ENCODE data around the gene GRPEL2.

GRPEL2 gene

GRCh38 chr5:149345147-149345891 is at the start of gene GRPEL2 (continued):
- TF ChIP-seq ZNF354C (tag by site-specific recombination; IDR thresholded peaks at IDR 0.05; ENCODE audit: borderline replicate concordance, low read depth) (no peak), PRDM1 (tag by site-specific recombination; IDR thresholded peaks at IDR 0.05) (no peak), ZNF148 (tag by site-specific recombination; IDR thresholded peaks at IDR 0.05; ENCODE audit: borderline replicate concordance) (peak; percentile 76; the same call in 1 of the 2 replicates), ZNF214 (tag by site-specific recombination; IDR thresholded peaks at IDR 0.05; ENCODE audit: borderline replicate concordance) (no peak), ZBTB7A (tag by site-specific recombination; IDR thresholded peaks at IDR 0.05; ENCODE audit: low read depth) (peak; percentile 88; the same call in 1 of the 2 replicates), ZNF777 (tag by site-specific recombination; IDR thresholded peaks at IDR 0.05; ENCODE audit: borderline replicate concordance) (no peak), ZNF514 (tag by site-specific recombination; IDR thresholded peaks at IDR 0.05) (no peak), TRIM28 (IDR thresholded peaks at IDR 0.05; ENCODE audit: borderline replicate concordance, low read length) (no peak), ZEB2 (tag by site-specific recombination; IDR thresholded peaks at IDR 0.05) (peak; percentile 83), BCL11A (tag by site-specific recombination; IDR thresholded peaks at IDR 0.05; ENCODE audit: low read depth) (0 out of 2 replicates have a peak, but pooled peaks have one; percentile 18), ZNF501 (tag by site-specific recombination; IDR thresholded peaks at IDR 0.05) (peak; percentile 95), SALL2 (tag by site-specific recombination; IDR thresholded peaks at IDR 0.05; ENCODE audit: borderline replicate concordance) (no peak), ZBTB44 (tag by site-specific recombination; IDR thresholded peaks at IDR 0.05) (no peak; the same call in 1 of the 2 replicates), ZBTB21 (tag by site-specific recombination; IDR thresholded peaks at IDR 0.05) (no peak; the same call in 1 of the 2 replicates), ZNF624 (tag by site-specific recombination; IDR thresholded peaks at IDR 0.05) (no peak), PBX3 (CRISPR knock-in tag; IDR thresholded peaks at IDR 0.05) (peak; percentile 77; the same call in 1 of the 2 replicates), TSHZ1 (tag by site-specific recombination; IDR thresholded peaks at IDR 0.05; ENCODE audit: borderline replicate concordance) (0 out of 2 replicates have a peak, but pooled peaks have one; percentile 48), ZNF16 (tag by site-specific recombination; IDR thresholded peaks at IDR 0.05; ENCODE audit: low read depth) (no peak), ZSCAN23 (tag by site-specific recombination; IDR thresholded peaks at IDR 0.05) (peak; percentile 84)
- TF ChIP-seq, protein P1, sequence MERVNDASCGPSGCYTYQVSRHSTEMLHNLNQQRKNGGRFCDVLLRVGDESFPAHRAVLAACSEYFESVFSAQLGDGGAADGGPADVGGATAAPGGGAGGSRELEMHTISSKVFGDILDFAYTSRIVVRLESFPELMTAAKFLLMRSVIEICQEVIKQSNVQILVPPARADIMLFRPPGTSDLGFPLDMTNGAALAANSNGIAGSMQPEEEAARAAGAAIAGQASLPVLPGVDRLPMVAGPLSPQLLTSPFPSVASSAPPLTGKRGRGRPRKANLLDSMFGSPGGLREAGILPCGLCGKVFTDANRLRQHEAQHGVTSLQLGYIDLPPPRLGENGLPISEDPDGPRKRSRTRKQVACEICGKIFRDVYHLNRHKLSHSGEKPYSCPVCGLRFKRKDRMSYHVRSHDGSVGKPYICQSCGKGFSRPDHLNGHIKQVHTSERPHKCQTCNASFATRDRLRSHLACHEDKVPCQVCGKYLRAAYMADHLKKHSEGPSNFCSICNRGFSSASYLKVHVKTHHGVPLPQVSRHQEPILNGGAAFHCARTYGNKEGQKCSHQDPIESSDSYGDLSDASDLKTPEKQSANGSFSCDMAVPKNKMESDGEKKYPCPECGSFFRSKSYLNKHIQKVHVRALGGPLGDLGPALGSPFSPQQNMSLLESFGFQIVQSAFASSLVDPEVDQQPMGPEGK (tag by site-specific recombination; IDR thresholded peaks at IDR 0.05), result no peak; the same call in 1 of the 2 replicates
- TF ChIP-seq, protein P2, sequence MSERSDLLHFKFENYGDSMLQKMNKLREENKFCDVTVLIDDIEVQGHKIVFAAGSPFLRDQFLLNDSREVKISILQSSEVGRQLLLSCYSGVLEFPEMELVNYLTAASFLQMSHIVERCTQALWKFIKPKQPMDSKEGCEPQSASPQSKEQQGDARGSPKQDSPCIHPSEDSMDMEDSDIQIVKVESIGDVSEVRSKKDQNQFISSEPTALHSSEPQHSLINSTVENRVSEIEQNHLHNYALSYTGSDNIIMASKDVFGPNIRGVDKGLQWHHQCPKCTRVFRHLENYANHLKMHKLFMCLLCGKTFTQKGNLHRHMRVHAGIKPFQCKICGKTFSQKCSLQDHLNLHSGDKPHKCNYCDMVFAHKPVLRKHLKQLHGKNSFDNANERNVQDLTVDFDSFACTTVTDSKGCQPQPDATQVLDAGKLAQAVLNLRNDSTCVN (tag by site-specific recombination; optimal IDR thresholded peaks at IDR 0.05), result peak; percentile 84
- TF ChIP-seq, protein P3, sequence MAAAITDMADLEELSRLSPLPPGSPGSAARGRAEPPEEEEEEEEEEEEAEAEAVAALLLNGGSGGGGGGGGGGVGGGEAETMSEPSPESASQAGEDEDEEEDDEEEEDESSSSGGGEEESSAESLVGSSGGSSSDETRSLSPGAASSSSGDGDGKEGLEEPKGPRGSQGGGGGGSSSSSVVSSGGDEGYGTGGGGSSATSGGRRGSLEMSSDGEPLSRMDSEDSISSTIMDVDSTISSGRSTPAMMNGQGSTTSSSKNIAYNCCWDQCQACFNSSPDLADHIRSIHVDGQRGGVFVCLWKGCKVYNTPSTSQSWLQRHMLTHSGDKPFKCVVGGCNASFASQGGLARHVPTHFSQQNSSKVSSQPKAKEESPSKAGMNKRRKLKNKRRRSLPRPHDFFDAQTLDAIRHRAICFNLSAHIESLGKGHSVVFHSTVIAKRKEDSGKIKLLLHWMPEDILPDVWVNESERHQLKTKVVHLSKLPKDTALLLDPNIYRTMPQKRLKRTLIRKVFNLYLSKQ (tag by site-specific recombination; IDR thresholded peaks at IDR 0.05; ENCODE audit: borderline replicate concordance), result no peak
